ENCODE data around the gene ABCC3. TPM values are rescaled to one million over a fixed set of nuclear protein-coding genes. Genes with fewer than 3 reads are reported as not detected.

ABCC3 gene
- total and polyA plus RNA-seq, 9 of the 15 experiments (the other 6 are each of a cell fraction or from before 2014, with no cell fraction given) = 0.03 to 1.6 (median 0.42) TPM; not detected in 5

DNA sequence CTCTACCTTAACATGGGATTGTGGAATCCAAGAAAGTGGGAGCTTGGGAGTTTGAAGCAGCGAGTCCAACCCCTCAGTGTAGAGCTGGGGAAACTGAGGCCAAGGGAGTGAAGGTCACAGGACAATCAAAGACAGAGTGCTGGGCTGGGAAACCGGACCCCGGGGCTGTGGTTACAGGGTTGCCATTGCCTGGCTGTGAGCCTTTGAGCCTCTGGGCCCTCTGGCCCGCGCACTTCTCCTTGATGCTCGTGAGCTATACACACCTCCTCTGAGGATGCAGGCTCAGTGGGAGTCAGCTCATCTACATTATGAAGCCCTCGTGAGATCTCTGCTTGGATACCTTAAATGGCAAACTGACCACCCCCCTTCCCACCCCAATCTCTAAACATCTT is 2.1 kb downstream of the ABCC3 start:
- BruUV-seq (replicated peaks) = no TSS peak
- DNase-seq (ENCODE audit: extremely low read depth in 1 of 4, low spot score in 3 of 4) (no peak), FAIRE-seq (no peak), ATAC-seq (no peak)
- Histone ChIP-seq H3K9me3 (replicated peaks; ENCODE audit: control insufficient read depth, insufficient read depth, low read depth, low read length) (no peaks in the 10 kb centered on the region), H2AFZ (ENCODE audit: low read depth, low read length) (no peak overlapping the region), H3K9me1 (ENCODE audit: control insufficient read depth, insufficient read depth, low read length) (no peaks in the 10 kb centered on the region), H3K36me3 (ENCODE audit: control insufficient read depth, insufficient read depth, low read length) (no peaks in the 10 kb centered on the region), H3K27me3 (ENCODE audit: control insufficient read depth in 2 of 2, insufficient read depth in 2 of 2, low read length in 2 of 2) (peaks cover 11 to 45% of the 10 kb centered on the region in 2 experiments; a peak in 4 of 5 replicates), H3K4me2 (ENCODE audit: insufficient read depth, low read length) (no peak overlapping the region), H3K9ac (ENCODE audit: insufficient read depth in 1 of 2, low read depth in 2 of 2, low read length in 2 of 2) (no peak overlapping the region; a peak in 1 of 4 replicates), H3K4me3 (no peak overlapping the region), H4K20me1 (replicated peaks; ENCODE audit: control insufficient read depth, insufficient read depth, low read length) (no peaks in the 10 kb centered on the region), H3K4me1 (replicated peaks in 1 of 2; ENCODE audit: control insufficient read depth in 2 of 2, insufficient read depth in 2 of 2, low read length in 2 of 2) (peaks cover 17 to 26% of the 10 kb centered on the region in 2 experiments), H3K27ac (ENCODE audit: extremely low read depth, low read depth, low read length) (no peak overlapping the region), H3K79me2 (ENCODE audit: control insufficient read depth, insufficient read depth, low read length) (no peaks in the 10 kb centered on the region)
- TF ChIP-seq CCNT2 (IDR thresholded peaks at IDR 0.05; ENCODE audit: borderline replicate concordance, extremely low read depth, insufficient read length, low read depth, low read length) (no peak), ERF (CRISPR knock-in tag; IDR thresholded peaks at IDR 0.05) (no peak), FOS (IDR thresholded peaks at IDR 0.05; ENCODE audit: extremely low read depth, insufficient read length) (no peak), EZH2 (IDR thresholded peaks at IDR 0.05; ENCODE audit: borderline replicate concordance, low read depth, low read length) (no peak), KDM2B (CRISPR knock-in tag; IDR thresholded peaks at IDR 0.05) (no peak)
- TF ChIP-seq, protein P1, sequence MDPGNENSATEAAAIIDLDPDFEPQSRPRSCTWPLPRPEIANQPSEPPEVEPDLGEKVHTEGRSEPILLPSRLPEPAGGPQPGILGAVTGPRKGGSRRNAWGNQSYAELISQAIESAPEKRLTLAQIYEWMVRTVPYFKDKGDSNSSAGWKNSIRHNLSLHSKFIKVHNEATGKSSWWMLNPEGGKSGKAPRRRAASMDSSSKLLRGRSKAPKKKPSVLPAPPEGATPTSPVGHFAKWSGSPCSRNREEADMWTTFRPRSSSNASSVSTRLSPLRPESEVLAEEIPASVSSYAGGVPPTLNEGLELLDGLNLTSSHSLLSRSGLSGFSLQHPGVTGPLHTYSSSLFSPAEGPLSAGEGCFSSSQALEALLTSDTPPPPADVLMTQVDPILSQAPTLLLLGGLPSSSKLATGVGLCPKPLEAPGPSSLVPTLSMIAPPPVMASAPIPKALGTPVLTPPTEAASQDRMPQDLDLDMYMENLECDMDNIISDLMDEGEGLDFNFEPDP (CRISPR knock-in tag; IDR thresholded peaks at IDR 0.05) = no peak
- TF ChIP-seq, protein P2, sequence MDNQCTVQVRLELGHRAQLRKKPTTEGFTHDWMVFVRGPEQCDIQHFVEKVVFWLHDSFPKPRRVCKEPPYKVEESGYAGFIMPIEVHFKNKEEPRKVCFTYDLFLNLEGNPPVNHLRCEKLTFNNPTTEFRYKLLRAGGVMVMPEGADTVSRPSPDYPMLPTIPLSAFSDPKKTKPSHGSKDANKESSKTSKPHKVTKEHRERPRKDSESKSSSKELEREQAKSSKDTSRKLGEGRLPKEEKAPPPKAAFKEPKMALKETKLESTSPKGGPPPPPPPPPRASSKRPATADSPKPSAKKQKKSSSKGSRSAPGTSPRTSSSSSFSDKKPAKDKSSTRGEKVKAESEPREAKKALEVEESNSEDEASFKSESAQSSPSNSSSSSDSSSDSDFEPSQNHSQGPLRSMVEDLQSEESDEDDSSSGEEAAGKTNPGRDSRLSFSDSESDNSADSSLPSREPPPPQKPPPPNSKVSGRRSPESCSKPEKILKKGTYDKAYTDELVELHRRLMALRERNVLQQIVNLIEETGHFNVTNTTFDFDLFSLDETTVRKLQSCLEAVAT (IDR thresholded peaks at IDR 0.05) = no peak
- ChIA-PET CTCF (ENCODE audit: low intra/inter-chr PET ratio) (no interaction called here), POLR2A (interaction anchor here (0.8 to 1.5 kb wide), 4 partner anchors 9 to 17 kb away, joined by 3 to 7 read pairs (median 5); no protein-coding TSS in a partner anchor)
- in situ Hi-C loops (cut with MboI) = no loop called here
- intact Hi-C loops (cut with micrococcal nuclease) = no loop called here
- 17% methylated on average over 7 of the region's 7 CpGs for WGBS (ENCODE audit: insufficient coverage, low coverage, missing lambda C conversion rate)
